Measurements from ENCODE around the gene CCK.

CCK gene

GRCh38 chr3:42235532-42235931 lies 30.5 kb downstream of the CCK start:
- no peak for TF ChIP-seq CTCF (conservative IDR thresholded peaks at IDR 0.05; ENCODE audit: low read length)
- H3K4me3 ChIP-seq (ENCODE audit: low read length), result no peak overlapping the region
- no peak for DNase-seq (ENCODE audit: low read depth)

- no peak for TF ChIP-seq CTCF (conservative IDR thresholded peaks at IDR 0.05; ENCODE audit: low read length)
- H3K4me3 ChIP-seq (ENCODE audit: low read length), result no peak overlapping the region
- DNase-seq (ENCODE audit: low read depth), result no peak
These were observed 35.1 kb downstream of the CCK start for GRCh38 chr3:42230860-42231259.

- TF ChIP-seq CTCF (conservative IDR thresholded peaks at IDR 0.05; ENCODE audit: low read length), result peak; percentile 74
- peak overlapping the region; percentile 43 for H3K4me3 ChIP-seq (ENCODE audit: low read length)
- DNase-seq (ENCODE audit: low read depth), result peak; percentile 60
These were observed 35.9 kb downstream of the CCK start for GRCh38 chr3:42229942-42230688.

GRCh38 chr3:42229266-42229941 lies 36.6 kb downstream of the CCK start:
- no peak for TF ChIP-seq CTCF (conservative IDR thresholded peaks at IDR 0.05; ENCODE audit: low read length)
- DNase-seq (ENCODE audit: low read depth), result no peak
- no peak overlapping the region for H3K4me3 ChIP-seq (ENCODE audit: low read length)

- peak; percentile 25; the same call in 1 of the 2 replicates for TF ChIP-seq CTCF (conservative IDR thresholded peaks at IDR 0.05; ENCODE audit: low read length)
- no peak for DNase-seq (ENCODE audit: low read depth)
- H3K4me3 ChIP-seq (ENCODE audit: low read length), result no peak overlapping the region
These were observed 37.2 kb downstream of the CCK start for GRCh38 chr3:42228796-42229195.

GRCh38 chr3:42226470-42227425 lies 39.2 kb downstream of the CCK start:
- no peak overlapping the region for H3K4me3 ChIP-seq (ENCODE audit: low read length)
- no peak for DNase-seq (ENCODE audit: low read depth)
- TF ChIP-seq CTCF (conservative IDR thresholded peaks at IDR 0.05; ENCODE audit: low read length), result no peak

Data from AG10803 (cell line).